Measurements from ENCODE around the gene TIFAB. TPM values are rescaled to one million over a fixed set of nuclear protein-coding genes. Genes with fewer than 3 reads are reported as not detected.

The TIFAB gene
- total RNA-seq, 6 donors from 2014 or later, result 0.23 to 0.24 TPM; not detected in 4

- WGBS, 2 donors, result 70 to 74% methylated on average over 7 to 8 of the region's 8 CpGs
These were observed 41.4 kb upstream of the TIFAB start for GRCh38 chr5:135493406-135494180.

DNA sequence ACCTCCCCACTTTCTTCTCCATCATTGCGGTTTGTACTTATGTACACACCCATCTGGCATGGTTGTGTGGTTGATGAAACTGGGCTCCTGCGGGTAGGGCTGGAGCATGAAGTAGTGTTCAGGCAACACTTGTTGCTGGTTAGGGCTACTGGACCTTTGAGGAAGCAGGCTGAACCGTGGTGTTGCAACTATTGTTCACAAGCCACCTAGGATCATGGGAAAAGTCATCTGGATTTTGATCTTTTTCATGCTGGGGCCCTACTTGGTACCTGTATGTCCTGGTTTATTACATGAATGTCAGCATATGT, 40.1 kb upstream of the TIFAB start:
- Histone ChIP-seq H3K4me1 (peaks cover 16 to 58% (median 44%) of the 10 kb centered on the region in 4 donors), H3K9me3 (no peaks in the 10 kb centered on the region), H3K27me3 (peaks cover 0 to 32% (median 19%) of the 10 kb centered on the region in 4 donors), H3K36me3 (no peaks in the 10 kb centered on the region), H3K4me3 (no peak overlapping the region), H3K27ac (no peak overlapping the region)
- ATAC-seq (ENCODE audit: low FRiP score in 2 of 2), result peak in 1 of 2 donors; percentile 44
- WGBS, 2 donors, result 39 to 69% methylated on average over 3 of the region's 3 CpGs
- peak in 1 of 2 donors; percentile 76 for DNase-seq
- TF ChIP-seq POLR2A (IDR thresholded peaks at IDR 0.05) (no peak), POLR2AphosphoS5 (IDR thresholded peaks at IDR 0.05) (no peak), EP300 (IDR thresholded peaks at IDR 0.05) (no peak)
- TF ChIP-seq, protein P1, sequence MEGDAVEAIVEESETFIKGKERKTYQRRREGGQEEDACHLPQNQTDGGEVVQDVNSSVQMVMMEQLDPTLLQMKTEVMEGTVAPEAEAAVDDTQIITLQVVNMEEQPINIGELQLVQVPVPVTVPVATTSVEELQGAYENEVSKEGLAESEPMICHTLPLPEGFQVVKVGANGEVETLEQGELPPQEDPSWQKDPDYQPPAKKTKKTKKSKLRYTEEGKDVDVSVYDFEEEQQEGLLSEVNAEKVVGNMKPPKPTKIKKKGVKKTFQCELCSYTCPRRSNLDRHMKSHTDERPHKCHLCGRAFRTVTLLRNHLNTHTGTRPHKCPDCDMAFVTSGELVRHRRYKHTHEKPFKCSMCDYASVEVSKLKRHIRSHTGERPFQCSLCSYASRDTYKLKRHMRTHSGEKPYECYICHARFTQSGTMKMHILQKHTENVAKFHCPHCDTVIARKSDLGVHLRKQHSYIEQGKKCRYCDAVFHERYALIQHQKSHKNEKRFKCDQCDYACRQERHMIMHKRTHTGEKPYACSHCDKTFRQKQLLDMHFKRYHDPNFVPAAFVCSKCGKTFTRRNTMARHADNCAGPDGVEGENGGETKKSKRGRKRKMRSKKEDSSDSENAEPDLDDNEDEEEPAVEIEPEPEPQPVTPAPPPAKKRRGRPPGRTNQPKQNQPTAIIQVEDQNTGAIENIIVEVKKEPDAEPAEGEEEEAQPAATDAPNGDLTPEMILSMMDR (IDR thresholded peaks at IDR 0.05), result no peak

More at GRCh38 chr5:135493406-135494180, 41.4 kb upstream of the TIFAB start:
- Histone ChIP-seq H3K36me3 (no peaks in the 10 kb centered on the region), H3K27ac (no peak overlapping the region), H3K4me1 (peaks cover 16 to 48% (median 40%) of the 10 kb centered on the region in 4 donors), H3K9me3 (no peaks in the 10 kb centered on the region), H3K4me3 (no peak overlapping the region), H3K27me3 (peaks cover 0 to 30% (median 14%) of the 10 kb centered on the region in 4 donors)
- TF ChIP-seq POLR2A (IDR thresholded peaks at IDR 0.05) (no peak), POLR2AphosphoS5 (IDR thresholded peaks at IDR 0.05) (no peak), EP300 (IDR thresholded peaks at IDR 0.05) (no peak)
- TF ChIP-seq, protein P1 (IDR thresholded peaks at IDR 0.05), result no peak
- DNase-seq (no peak), ATAC-seq (ENCODE audit: low FRiP score in 2 of 2) (peak in 1 of 2 donors; percentile 32)

DNA sequence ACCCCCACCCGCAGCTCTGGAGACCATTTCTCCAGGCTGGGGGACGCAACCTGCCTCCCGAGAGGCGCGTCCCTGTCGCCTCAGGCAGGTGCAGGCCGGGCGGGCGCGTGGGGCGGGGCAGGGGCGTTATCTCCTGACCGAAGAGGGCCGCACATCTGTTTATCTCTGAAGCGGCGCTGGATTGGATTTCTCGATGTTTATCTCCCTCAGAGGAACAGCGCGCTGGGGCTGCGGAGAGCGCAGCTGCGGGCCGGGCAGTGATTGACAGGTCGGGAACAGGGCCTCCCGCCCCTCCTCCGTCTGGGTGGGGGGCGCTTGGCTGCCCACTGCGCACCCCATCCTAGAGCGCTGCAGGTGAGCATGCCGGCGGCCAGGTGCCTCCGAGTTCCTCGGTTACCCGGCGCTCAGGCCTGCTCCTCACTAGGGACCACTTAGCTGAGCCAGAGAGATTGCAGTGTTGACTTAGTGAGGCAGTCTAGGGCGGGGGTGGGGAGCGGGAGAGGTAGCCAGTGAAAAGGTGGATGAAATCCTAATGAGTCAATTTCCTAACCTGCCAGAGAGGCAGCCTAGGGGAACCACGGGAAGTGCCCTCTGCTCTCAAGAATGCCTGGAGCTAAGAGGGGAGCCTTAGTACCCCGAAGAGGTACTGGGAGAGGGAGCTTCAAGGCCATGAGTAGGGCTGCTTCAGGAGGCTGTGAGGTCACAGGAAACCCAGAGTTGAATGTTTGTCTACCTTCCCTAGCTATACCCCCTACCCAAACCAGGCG, 39.6 kb upstream of the TIFAB start:
- TF ChIP-seq POLR2AphosphoS5 (IDR thresholded peaks at IDR 0.05), result no peak

GRCh38 chr5:135491038-135491551, 38.9 kb upstream of the TIFAB start:
- TF ChIP-seq POLR2AphosphoS5 (IDR thresholded peaks at IDR 0.05) (no peak), EP300 (IDR thresholded peaks at IDR 0.05) (no peak), POLR2A (IDR thresholded peaks at IDR 0.05) (no peak)
- TF ChIP-seq, protein P1 (IDR thresholded peaks at IDR 0.05), result no peak
- Histone ChIP-seq H3K9me3 (no peaks in the 10 kb centered on the region), H3K4me1 (peaks cover 16 to 58% (median 45%) of the 10 kb centered on the region in 4 donors), H3K27me3 (peaks cover 0 to 32% (median 19%) of the 10 kb centered on the region in 4 donors), H3K27ac (no peak overlapping the region), H3K36me3 (no peaks in the 10 kb centered on the region), H3K4me3 (no peak overlapping the region)
- WGBS, 2 donors, result 23 to 38% methylated on average over 6 to 14 of the region's 14 CpGs
- DNase-seq (no peak), ATAC-seq (ENCODE audit: low FRiP score in 2 of 2) (no peak)

More for the DNA sequence above, 39.6 kb upstream of the TIFAB start:
- Histone ChIP-seq H3K9me3 (no peaks in the 10 kb centered on the region), H3K4me3 (no peak overlapping the region), H3K4me1 (peaks cover 16 to 58% (median 44%) of the 10 kb centered on the region in 4 donors), H3K27me3 (peaks cover 0 to 32% (median 19%) of the 10 kb centered on the region in 4 donors), H3K36me3 (no peaks in the 10 kb centered on the region), H3K27ac (no peak overlapping the region)
- DNase-seq (peak; percentile 76 to 84), ATAC-seq (ENCODE audit: low FRiP score in 2 of 2) (peak in 1 of 2 donors; percentile 60)
- 8 to 27% methylated on average over 6 to 39 of the region's 40 CpGs for WGBS, 2 donors
